H1 (cell line): Measurements from ENCODE around the gene RMND5B. TPM values are rescaled to one million over a fixed set of nuclear protein-coding genes. Genes with fewer than 3 reads are reported as not detected.

Source experiments
- BACH1 ChIP-seq: IDR thresholded peaks from 2 replicates; pipeline ENCODE4 v1.6.1; 2012; ENCODE audit warnings: low read length, improper control_type of control experiment
- BCL11A ChIP-seq, 2 experiments: IDR thresholded peaks; one replicate each; pipeline ENCODE4 v1.6.1; 2011; ENCODE audit warnings: low read depth in 2 of 2, low read length in 2 of 2, mild to moderate bottlenecking in 2 of 2
- BRCA1 ChIP-seq: IDR thresholded peaks from 2 replicates; pipeline ENCODE4 v1.6.1; 2012; ENCODE audit warnings: low read depth, low read length, improper control_type of control experiment
- CHD1 ChIP-seq: IDR thresholded peaks from 2 replicates; pipeline ENCODE4 v1.6.1; 2012; ENCODE audit warnings: low read depth, low read length, improper control_type of control experiment
- CREB1 ChIP-seq: IDR thresholded peaks from 2 replicates; pipeline ENCODE4 v1.6.1; 2012; ENCODE audit warnings: inconsistent platforms
- CTBP2 ChIP-seq: IDR thresholded peaks from 2 replicates; pipeline ENCODE4 v1.7.0; 2011; ENCODE audit warnings: borderline replicate concordance, mild to moderate bottlenecking, moderate library complexity, mixed read lengths, low read length; ENCODE audit not compliant: insufficient read depth, insufficient read length
- EP300 ChIP-seq, 2 experiments: IDR thresholded peaks; 1 replicate in 1 of 2; 2 replicates in 1 of 2; pipeline ENCODE4 v1.6.1; 2011 to 2012; ENCODE audit warnings: low read depth in 2 of 2, low read length in 2 of 2, mild to moderate bottlenecking in 2 of 2, borderline replicate concordance in 1 of 2, inconsistent platforms in 1 of 2, moderate library complexity in 1 of 2
- EZH2 ChIP-seq: fragments of 200-600 bp; sonication (generic); IDR thresholded peaks from 2 replicates; pipeline ENCODE4 v1.7.1; 2012; ENCODE audit warnings: low read depth, mild to moderate bottlenecking, moderate library complexity, low read length, inconsistent platforms; ENCODE audit not compliant: severe bottlenecking
- GABPA ChIP-seq: IDR thresholded peaks from 2 replicates; pipeline ENCODE4 v1.6.1; 2011; ENCODE audit warnings: mild to moderate bottlenecking, low read length, moderate library complexity, borderline replicate concordance; ENCODE audit not compliant: insufficient read depth
- GTF2F1 ChIP-seq: IDR thresholded peaks from 2 replicates; pipeline ENCODE4 v1.6.1; 2012; ENCODE audit warnings: low read depth, low read length, improper control_type of control experiment, borderline replicate concordance
- KDM1A ChIP-seq: fragments of 200-600, 300-600 bp; sonication (generic); IDR thresholded peaks from 2 replicates; pipeline ENCODE4 v1.7.1; 2016; ENCODE audit warnings: mild to moderate bottlenecking, low read length, borderline replicate concordance
- NANOG ChIP-seq: IDR thresholded peaks from 2 replicates; pipeline ENCODE4 v1.6.1; 2011; ENCODE audit warnings: low read length, low read depth, mild to moderate bottlenecking, inconsistent platforms; ENCODE audit not compliant: insufficient read depth, poor library complexity, severe bottlenecking
- NRF1 ChIP-seq: IDR thresholded peaks from 2 replicates; pipeline ENCODE4 v1.6.1; 2011; ENCODE audit warnings: mild to moderate bottlenecking, low read depth, low read length, improper control_type of control experiment
- PHF8 ChIP-seq: fragments of 200-600 bp; sonication (generic); conservative IDR thresholded peaks from 2 replicates; pipeline ENCODE4 v1.7.1; 2012; ENCODE audit warnings: low read depth, mild to moderate bottlenecking, inconsistent platforms, low read length, moderate library complexity
- POU5F1 ChIP-seq: IDR thresholded peaks from 2 replicates; pipeline ENCODE4 v1.6.1; 2011; ENCODE audit warnings: low read depth, mild to moderate bottlenecking, low read length, moderate library complexity
- RAD21 ChIP-seq, 2 experiments: IDR thresholded peaks in 1 of 2; conservative IDR thresholded peaks in 1 of 2; 2 replicates each; pipeline ENCODE4 v1.6.1; 2011; ENCODE audit warnings: low read depth in 2 of 2, low read length in 2 of 2, improper control_type of control experiment in 1 of 2, inconsistent platforms in 1 of 2, mild to moderate bottlenecking in 1 of 2, moderate library complexity in 1 of 2
- RBBP5 ChIP-seq: IDR thresholded peaks from 2 replicates; pipeline ENCODE4 v1.7.1; 2012; ENCODE audit warnings: low read depth, mild to moderate bottlenecking, inconsistent platforms, low read length, moderate library complexity, borderline replicate concordance
- RFX5 ChIP-seq: IDR thresholded peaks from 2 replicates; pipeline ENCODE4 v1.6.1; 2011; ENCODE audit warnings: low read depth, low read length, improper control_type of control experiment, borderline replicate concordance
- RNF2 ChIP-seq: fragments of 200-900, 300-1000 bp; sonication (generic); IDR thresholded peaks from 2 replicates; pipeline ENCODE4 v1.7.1; 2016; ENCODE audit warnings: borderline replicate concordance, low read depth, mild to moderate bottlenecking, antibody characterized with exemption, low read length; ENCODE audit not compliant: poor library complexity, severe bottlenecking; ENCODE audit errors: missing control alignments
- SAP30 ChIP-seq: fragments of 300-600 bp; sonication (generic); IDR thresholded peaks from 2 replicates; pipeline ENCODE4 v1.7.1; 2012; ENCODE audit warnings: low read length, moderate library complexity, mild to moderate bottlenecking, inconsistent platforms; ENCODE audit not compliant: insufficient read depth, insufficient replicate concordance
- TAF7 ChIP-seq: optimal IDR thresholded peaks from 2 replicates; pipeline ENCODE3; 2011; ENCODE audit warnings: low read depth, mild to moderate bottlenecking, inconsistent platforms, low read length, moderate library complexity, borderline replicate concordance
- TEAD4 ChIP-seq: IDR thresholded peaks from 2 replicates; pipeline ENCODE4 v1.6.1; 2012; ENCODE audit warnings: low read depth, low read length, inconsistent platforms, mixed read lengths
- ZNF274 ChIP-seq: IDR thresholded peaks from 2 replicates; pipeline ENCODE4 v1.7.0; 2012; ENCODE audit warnings: low read length, borderline replicate concordance; ENCODE audit errors: extremely low read depth
- polyA plus RNA-seq, 7 experiments: library from polyadenylated mRNA; depleted of rRNA in 3 of 7; stranded (reverse) in 5 of 7; unstranded in 2 of 7; fragments of >200 nt in 5 of 7; fragments of 200-250 nt in 2 of 7; gene quantifications; 1 replicate in 5 of 7; 2 replicates in 1 of 7; 4 replicates in 1 of 7; pipeline versions ENCODE4 v1.2.1 to v1.2.3, GENCODE V29; 2011 to 2013; ENCODE audit warnings: missing spikeins in 2 of 7, mixed read lengths in 2 of 7
- total RNA-seq: library from RNA; stranded (reverse); fragmentation: NEBNext Ultra II Directional; extraction: Animal tissue kit (Norgen Biotek cat#: 25700); gene quantifications from 2 replicates; pipeline ENCODE4 v1.2.1, GENCODE V29; 2021

The RMND5B gene
- total and polyA plus RNA-seq, 2 of the 8 experiments (the other 6 are each of a cell fraction or from before 2014, with no cell fraction given) = 75.9 to 90.2 TPM

- no peak for TF ChIP-seq RBBP5
- no peak for TF ChIP-seq ZNF274
- no peak for TF ChIP-seq SAP30
- no peak for TF ChIP-seq KDM1A
- peak; percentile 79 for TF ChIP-seq TAF7
- no peak for TF ChIP-seq BRCA1
- TF ChIP-seq PHF8 = no peak
- no peak for TF ChIP-seq CTBP2
- TF ChIP-seq NANOG = no peak
- no peak for TF ChIP-seq EZH2
- TF ChIP-seq BCL11A (IDR thresholded peaks at IDR 0.05; ENCODE audit: low read depth in 2 of 2, low read length in 2 of 2) = no peak
- TF ChIP-seq BACH1 = peak; percentile 58; the same call in 1 of the 2 replicates
- TF ChIP-seq NRF1 = no peak
- TF ChIP-seq RNF2 = no peak
- TF ChIP-seq EP300 (IDR thresholded peaks at IDR 0.05; ENCODE audit: borderline replicate concordance in 1 of 2, low read depth in 2 of 2, low read length in 2 of 2) = peak in 1 of 2 experiments; percentile 77; a peak in 1 of 3 replicates
- no peak for TF ChIP-seq CHD1
- TF ChIP-seq CREB1 = no peak
- no peak for TF ChIP-seq POU5F1
- TF ChIP-seq GABPA = no peak
- no peak for TF ChIP-seq GTF2F1
- TF ChIP-seq RAD21 (IDR thresholded peaks at IDR 0.05 in 1 of 2, conservative IDR thresholded peaks at IDR 0.05 in 1 of 2; ENCODE audit: low read depth in 2 of 2, low read length in 2 of 2) = no peak; a peak in 1 of 4 replicates
- no peak for TF ChIP-seq TEAD4
- no peak for TF ChIP-seq RFX5
Measured at GRCh38 chr5:178113141-178113787, 17.6 kb upstream of the RMND5B start, which contains the start of gene N4BP3 (continued).
